PC-3 (cell line): ENCODE data around the gene MEGF10.

Experiments
- EZH2 ChIP-seq: fragments of 300-600 bp; sonication (generic); IDR thresholded peaks from one replicate; pipeline ENCODE4 v1.6.1; 2017; ENCODE audit warnings: antibody characterized with exemption, mild to moderate bottlenecking, low read length; ENCODE audit not compliant: unreplicated experiment
- EZH2phosphoT487 ChIP-seq: fragments of 300-600 bp; sonication (generic); IDR thresholded peaks from 2 replicates; pipeline ENCODE4 v1.6.1; 2018; ENCODE audit warnings: mild to moderate bottlenecking, antibody characterized with exemption, low read length, borderline replicate concordance
- TF ChIP-seq, protein P1 (sequence below): fragments of 300-600 bp; sonication (generic); conservative IDR thresholded peaks from 2 replicates; pipeline ENCODE4 v1.5.1; 2017; ENCODE audit warnings: antibody characterized with exemption, low read depth, mild to moderate bottlenecking, low read length

DNA sequence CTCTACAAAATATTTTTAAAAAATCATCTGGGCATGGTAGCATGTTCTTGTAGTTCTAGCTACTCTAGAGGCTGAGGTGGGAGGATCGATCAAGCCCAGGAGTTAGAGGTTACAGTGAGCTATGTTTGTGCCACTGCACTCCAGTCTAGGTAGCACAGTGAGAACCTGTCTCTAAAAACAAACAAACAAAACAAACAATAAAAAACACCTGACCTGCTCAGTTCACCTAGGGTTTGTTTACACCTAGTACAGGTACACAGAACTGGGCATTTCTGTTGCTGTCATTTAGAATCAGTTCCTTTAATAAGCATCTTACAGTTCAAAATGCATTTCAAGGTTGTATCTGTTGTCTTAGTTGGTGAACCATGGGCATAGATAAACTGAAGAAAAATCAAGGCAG lies 95.3 kb downstream of the MEGF10 start:
- TF ChIP-seq, protein P1, sequence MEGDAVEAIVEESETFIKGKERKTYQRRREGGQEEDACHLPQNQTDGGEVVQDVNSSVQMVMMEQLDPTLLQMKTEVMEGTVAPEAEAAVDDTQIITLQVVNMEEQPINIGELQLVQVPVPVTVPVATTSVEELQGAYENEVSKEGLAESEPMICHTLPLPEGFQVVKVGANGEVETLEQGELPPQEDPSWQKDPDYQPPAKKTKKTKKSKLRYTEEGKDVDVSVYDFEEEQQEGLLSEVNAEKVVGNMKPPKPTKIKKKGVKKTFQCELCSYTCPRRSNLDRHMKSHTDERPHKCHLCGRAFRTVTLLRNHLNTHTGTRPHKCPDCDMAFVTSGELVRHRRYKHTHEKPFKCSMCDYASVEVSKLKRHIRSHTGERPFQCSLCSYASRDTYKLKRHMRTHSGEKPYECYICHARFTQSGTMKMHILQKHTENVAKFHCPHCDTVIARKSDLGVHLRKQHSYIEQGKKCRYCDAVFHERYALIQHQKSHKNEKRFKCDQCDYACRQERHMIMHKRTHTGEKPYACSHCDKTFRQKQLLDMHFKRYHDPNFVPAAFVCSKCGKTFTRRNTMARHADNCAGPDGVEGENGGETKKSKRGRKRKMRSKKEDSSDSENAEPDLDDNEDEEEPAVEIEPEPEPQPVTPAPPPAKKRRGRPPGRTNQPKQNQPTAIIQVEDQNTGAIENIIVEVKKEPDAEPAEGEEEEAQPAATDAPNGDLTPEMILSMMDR, result no peak
- TF ChIP-seq EZH2, result no peak
- no peak for TF ChIP-seq EZH2phosphoT487
